HG03159 (cell line): ENCODE measurements around the gene EFEMP2.

Experiments
- ATAC-seq: cut with Tn5 transposase; IDR thresholded peaks from one replicate; pipeline ENCODE4 v1.9.1; 2021; ENCODE audit warnings: mild to moderate bottlenecking, moderate library complexity; ENCODE audit not compliant: unreplicated experiment

EFEMP2 gene

GRCh38 chr11:65885808-65886536 is 13.4 kb upstream of the EFEMP2 start:
- no peak for ATAC-seq

- ATAC-seq = no peak
Measured at GRCh38 chr11:65885231-65885630, 12.6 kb upstream of the EFEMP2 start.

GRCh38 chr11:65884716-65885092 is 12.1 kb upstream of the EFEMP2 start:
- ATAC-seq = no peak

- no peak for ATAC-seq
Measured at GRCh38 chr11:65883786-65884715, 11.5 kb upstream of the EFEMP2 start.

- ATAC-seq = no peak
Measured at GRCh38 chr11:65883058-65883761, 10.6 kb upstream of the EFEMP2 start.

GRCh38 chr11:65882120-65883057 is 9.8 kb upstream of the EFEMP2 start:
- no peak for ATAC-seq

- ATAC-seq = no peak
Measured at GRCh38 chr11:65880844-65881421, 8.3 kb upstream of the EFEMP2 start.

- ATAC-seq = no peak
Measured at GRCh38 chr11:65880027-65880426, 7.4 kb upstream of the EFEMP2 start.

- no peak for ATAC-seq
Measured at GRCh38 chr11:65879617-65880016, 7.0 kb upstream of the EFEMP2 start, which contains the start of gene CTSW. Gene CTSW, plus strand, starts transcription at chr11:65879837. Its CDS starts 18 bp downstream, at chr11:65879855.

GRCh38 chr11:65873318-65874156 is 937 bp upstream of the EFEMP2 start:
- ATAC-seq = peak; percentile 74

- no peak for ATAC-seq
Measured at GRCh38 chr11:65871811-65872548, 620 bp downstream of the EFEMP2 start.

GRCh38 chr11:65870706-65871681 is 1.6 kb downstream of the EFEMP2 start:
- ATAC-seq = no peak

GRCh38 chr11:65870307-65870658 is 2.3 kb downstream of the EFEMP2 start:
- no peak for ATAC-seq

GRCh38 chr11:65869643-65870306 is 2.8 kb downstream of the EFEMP2 start:
- ATAC-seq = no peak

GRCh38 chr11:65868907-65869306 is 3.7 kb downstream of the EFEMP2 start:
- no peak for ATAC-seq

- ATAC-seq = no peak
Measured at GRCh38 chr11:65868076-65868667, 4.4 kb downstream of the EFEMP2 start.
